ENCODE data around the gene C1GALT1.

- no peak for TF ChIP-seq CTCF (IDR thresholded peaks at IDR 0.05)
- no peak for TF ChIP-seq POLR2A (IDR thresholded peaks at IDR 0.05)
- no peak for TF ChIP-seq POLR2AphosphoS5 (IDR thresholded peaks at IDR 0.05; ENCODE audit: insufficient read depth in 1 of 2, low read depth in 1 of 2)
Measured at GRCh38 chr7:7151865-7152264, 30.5 kb upstream of the C1GALT1 start.

Measured in vagina (tissue), 2 donors.